Epithelial cell of proximal tubule (primary cell): ENCODE data around the gene ATG4C. TPM values are rescaled to one million over a fixed set of nuclear protein-coding genes. Genes with fewer than 3 reads are reported as not detected.
A peak's percentile ranks its signal among the peaks of the same experiment; 100 is the strongest.

Experiments used
- DNase-seq: peaks from one replicate; pipeline ENCODE4 v3.0.0-alpha.2; 2011; ENCODE audit warnings: low read depth
- H3K4me3 ChIP-seq: 2 replicates; pipeline ENCODE4 v1.5.1; 2011; ENCODE audit warnings: low read depth, mild to moderate bottlenecking, low read length
- total RNA-seq: library from RNA; depleted of rRNA; stranded (reverse); fragments of >200 nt; gene quantifications from 2 replicates; pipeline ENCODE4 v1.2.3, GENCODE V29; 2015
- TF ChIP-seq, protein P1 (sequence below): conservative IDR thresholded peaks from 2 replicates; pipeline ENCODE4 v1.5.1; 2012; ENCODE audit warnings: low read depth, mild to moderate bottlenecking, low read length

ATG4C gene
- total RNA-seq, 1 donor from 2014 or later, result 7.1 TPM

DNA sequence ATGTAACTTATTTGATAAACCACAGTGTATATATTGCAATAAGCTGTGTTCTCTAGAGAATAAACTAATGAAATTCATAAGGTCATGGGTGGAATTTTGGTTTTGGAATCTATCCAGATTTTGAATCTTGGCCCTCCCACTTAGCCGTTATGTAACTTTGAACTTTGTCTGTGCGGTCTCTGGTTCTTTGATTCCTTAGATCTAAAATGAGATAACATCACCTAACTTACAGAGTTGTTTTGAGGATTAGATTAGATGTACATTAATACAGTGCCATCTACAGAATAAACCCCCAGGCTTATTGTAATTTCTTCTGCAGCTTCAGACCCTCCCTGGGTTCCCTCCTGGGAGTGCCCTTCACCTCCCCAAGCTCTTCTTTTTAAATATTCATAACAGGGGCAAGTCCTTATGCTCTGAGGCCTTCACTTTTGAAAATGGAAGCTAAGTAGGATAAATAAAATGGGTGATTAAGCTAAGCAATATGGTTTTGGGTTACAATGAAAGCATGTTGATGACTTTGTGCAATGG is 124.3 kb downstream of the ATG4C start:
- TF ChIP-seq, protein P1, sequence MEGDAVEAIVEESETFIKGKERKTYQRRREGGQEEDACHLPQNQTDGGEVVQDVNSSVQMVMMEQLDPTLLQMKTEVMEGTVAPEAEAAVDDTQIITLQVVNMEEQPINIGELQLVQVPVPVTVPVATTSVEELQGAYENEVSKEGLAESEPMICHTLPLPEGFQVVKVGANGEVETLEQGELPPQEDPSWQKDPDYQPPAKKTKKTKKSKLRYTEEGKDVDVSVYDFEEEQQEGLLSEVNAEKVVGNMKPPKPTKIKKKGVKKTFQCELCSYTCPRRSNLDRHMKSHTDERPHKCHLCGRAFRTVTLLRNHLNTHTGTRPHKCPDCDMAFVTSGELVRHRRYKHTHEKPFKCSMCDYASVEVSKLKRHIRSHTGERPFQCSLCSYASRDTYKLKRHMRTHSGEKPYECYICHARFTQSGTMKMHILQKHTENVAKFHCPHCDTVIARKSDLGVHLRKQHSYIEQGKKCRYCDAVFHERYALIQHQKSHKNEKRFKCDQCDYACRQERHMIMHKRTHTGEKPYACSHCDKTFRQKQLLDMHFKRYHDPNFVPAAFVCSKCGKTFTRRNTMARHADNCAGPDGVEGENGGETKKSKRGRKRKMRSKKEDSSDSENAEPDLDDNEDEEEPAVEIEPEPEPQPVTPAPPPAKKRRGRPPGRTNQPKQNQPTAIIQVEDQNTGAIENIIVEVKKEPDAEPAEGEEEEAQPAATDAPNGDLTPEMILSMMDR, result no peak
- no peak for DNase-seq
- no peak overlapping the region for H3K4me3 ChIP-seq

DNA sequence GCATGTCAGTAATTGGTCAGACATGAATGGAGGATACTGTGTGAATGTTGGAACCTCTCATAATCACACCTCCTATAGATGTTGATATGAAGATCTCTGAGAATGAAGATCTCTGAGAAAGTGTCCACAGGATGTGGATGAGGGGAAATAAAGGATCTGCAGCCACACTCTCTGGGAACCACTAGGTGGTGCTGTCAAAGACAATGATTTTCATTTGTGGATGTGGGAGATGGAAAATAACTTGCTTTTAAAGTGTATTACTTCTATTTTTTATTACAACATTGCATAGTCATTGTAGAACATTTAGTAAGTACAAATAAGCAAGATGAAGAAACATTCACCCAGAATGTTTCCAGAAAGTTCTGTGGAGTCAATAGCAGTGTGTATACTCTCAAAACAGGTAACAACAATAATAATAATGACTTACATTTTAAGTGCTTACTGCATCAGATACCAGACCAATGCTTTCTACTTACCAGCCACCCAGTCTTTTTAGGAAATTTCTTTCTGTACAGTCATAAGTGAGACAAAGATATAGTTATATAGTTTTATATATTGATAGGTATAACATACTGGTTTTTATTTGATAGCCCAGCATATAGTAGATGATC is 128.2 kb downstream of the ATG4C start:
- no peak overlapping the region for H3K4me3 ChIP-seq
- DNase-seq, result no peak
- TF ChIP-seq, protein P1, result peak; percentile 88

Other genes starting within 250 kb of the ATG4C start
- not detected in 2 replicates for gene ANGPTL3, start 186.6 kb upstream of the ATG4C start, total RNA-seq
- gene DOCK7, start 95.7 kb upstream of the ATG4C start, total RNA-seq, result 31.1 and 72.9 TPM in 2 replicates